Right ventricle myocardium inferior (tissue), 1 donor: ENCODE measurements around the gene MYO15A. TPM values are rescaled to one million over a fixed set of nuclear protein-coding genes. Genes with fewer than 3 reads are reported as not detected.
A peak's percentile ranks its signal among the peaks of the same experiment; 100 is the strongest.

Experiments used
- ATAC-seq: fragments of 200-7000 bp; cut with Tn5 transposase; one replicate; pipeline ENCODE4 v1.9.1; 2020; ENCODE audit warnings: mild to moderate bottlenecking, moderate library complexity
- DNase-seq: peaks from one replicate; pipeline ENCODE4 v3.0.0; 2021; ENCODE audit errors: missing footprints
- intact Hi-C: fragments of 100-400 bp; cut with DNase I; formaldehyde crosslinking; loops from one replicate; pipeline ENCODE4 v1.11.0; 2022
- total RNA-seq: library from RNA; stranded (reverse); fragmentation: NEBNext Ultra II Directional; extraction: Animal tissue kit (Norgen Biotek cat#: 25700); gene quantifications from one replicate; pipeline ENCODE4 v1.2.1, GENCODE V29; 2021
- donor health status: DM: no; HTN: yes; CAD: no; lungs with severe emphysema.

MYO15A gene
- total RNA-seq, 1 donor from 2014 or later = 0.51 TPM

- intact Hi-C loops = no loop called here
- ATAC-seq = no peak
- no peak for DNase-seq
Measured at GRCh38 chr17:18145811-18146210, 37.3 kb downstream of the MYO15A start.

- DNase-seq (no peak), ATAC-seq (no peak)
- intact Hi-C loops = no loop called here
Measured at GRCh38 chr17:18146259-18146658, 37.7 kb downstream of the MYO15A start.

GRCh38 chr17:18146980-18147379, 38.4 kb downstream of the MYO15A start:
- intact Hi-C loops = no loop called here
- no peak for DNase-seq
- no peak for ATAC-seq

- DNase-seq (no peak), ATAC-seq (no peak)
- intact Hi-C loops = no loop called here
Measured at GRCh38 chr17:18148586-18148985, 40.0 kb downstream of the MYO15A start.

GRCh38 chr17:18151290-18151689, 42.7 kb downstream of the MYO15A start:
- intact Hi-C loops = no loop called here
- ATAC-seq (no peak), DNase-seq (no peak)

- ATAC-seq (no peak), DNase-seq (no peak)
- intact Hi-C loops = no loop called here
Measured at GRCh38 chr17:18155179-18155578, 46.6 kb downstream of the MYO15A start.

- no peak for DNase-seq
- intact Hi-C loops = no loop called here
- no peak for ATAC-seq
Measured at GRCh38 chr17:18156171-18156975, 47.8 kb downstream of the MYO15A start.

GRCh38 chr17:18156976-18157280, 48.4 kb downstream of the MYO15A start:
- no peak for DNase-seq
- ATAC-seq = no peak
- intact Hi-C loops = no loop called here

GRCh38 chr17:18157354-18157985, 48.9 kb downstream of the MYO15A start:
- intact Hi-C loops = no loop called here

GRCh38 chr17:18158022-18158600, 49.6 kb downstream of the MYO15A start:
- DNase-seq (peak; percentile 97), ATAC-seq (peak; percentile 51)
- intact Hi-C loops = no loop called here

More at GRCh38 chr17:18157354-18157985, 48.9 kb downstream of the MYO15A start:
- ATAC-seq (no peak), DNase-seq (no peak)

GRCh38 chr17:18159551-18160120, 51.1 kb downstream of the MYO15A start:
- no peak for ATAC-seq
- no peak for DNase-seq
- intact Hi-C loops = no loop called here

- no peak for ATAC-seq
- DNase-seq = no peak
- intact Hi-C loops = no loop called here
Measured at GRCh38 chr17:18160128-18160856, 51.7 kb downstream of the MYO15A start.

- intact Hi-C loops = no loop called here
- no peak for DNase-seq
- ATAC-seq = no peak
Measured at GRCh38 chr17:18161207-18162145, 52.9 kb downstream of the MYO15A start.

GRCh38 chr17:18163547-18163946, 55.0 kb downstream of the MYO15A start:
- intact Hi-C loops = no loop called here
- ATAC-seq = no peak
- DNase-seq = no peak

- ATAC-seq (no peak), DNase-seq (no peak)
- intact Hi-C loops = no loop called here
Measured at GRCh38 chr17:18166894-18167293, 58.3 kb downstream of the MYO15A start.

- no peak for DNase-seq
- ATAC-seq = no peak
- intact Hi-C loops = no loop called here
Measured at GRCh38 chr17:18167421-18167820, 58.9 kb downstream of the MYO15A start.

- DNase-seq = no peak
- peak; percentile 63 for ATAC-seq
Measured at GRCh38 chr17:18172531-18173278, 64.1 kb downstream of the MYO15A start.

GRCh38 chr17:18173740-18174139, 65.2 kb downstream of the MYO15A start:
- intact Hi-C loops = no loop called here
- no peak for DNase-seq
- ATAC-seq = no peak

More at GRCh38 chr17:18172531-18173278, 64.1 kb downstream of the MYO15A start:
- intact Hi-C loops = no loop called here
